GM13977 (cell line): Measurements from ENCODE around the gene TRAPPC10.

Experiments used
- DNase-seq: peaks from one replicate; pipeline ENCODE4 v3.0.0; 2012; ENCODE audit warnings: low spot score
- CTCF ChIP-seq: IDR thresholded peaks from 2 replicates; pipeline ENCODE4 v1.5.1; 2012; ENCODE audit warnings: mild to moderate bottlenecking, control low read depth; ENCODE audit not compliant: insufficient read depth; ENCODE audit errors: extremely low read depth, missing control alignments
- in situ Hi-C: fragments of 300-500 bp; cut with MboI; formaldehyde crosslinking; loops from one replicate; pipeline ENCODE4 v1.12.0; 2022; ENCODE audit warnings: low sequenced_read_pairs, low pct_unique_long_range_greater_than_20kb, mixed read lengths, inconsistent platforms; ENCODE audit not compliant: unreplicated experiment

The TRAPPC10 gene

GRCh38 chr21:44039828-44040227 lies 27.7 kb downstream of the TRAPPC10 start:
- no peak for DNase-seq
- TF ChIP-seq CTCF: no peak
- in situ Hi-C loops: no loop called here

GRCh38 chr21:44043613-44044012 lies 31.5 kb downstream of the TRAPPC10 start:
- no peak for TF ChIP-seq CTCF
- no peak for DNase-seq
- in situ Hi-C loops: no loop called here

- no peak for DNase-seq
- in situ Hi-C loops: no loop called here
- TF ChIP-seq CTCF: no peak
These were observed 34.6 kb downstream of the TRAPPC10 start for GRCh38 chr21:44046734-44047133.

- in situ Hi-C loops: no loop called here
- DNase-seq: no peak
- no peak for TF ChIP-seq CTCF
These were observed 36.0 kb downstream of the TRAPPC10 start for GRCh38 chr21:44047996-44048560.

- in situ Hi-C loops: no loop called here
- no peak for TF ChIP-seq CTCF
- DNase-seq: no peak
These were observed 37.1 kb downstream of the TRAPPC10 start for GRCh38 chr21:44049182-44049581.

GRCh38 chr21:44049606-44050005 lies 37.5 kb downstream of the TRAPPC10 start:
- no peak for TF ChIP-seq CTCF
- in situ Hi-C loops: no loop called here
- no peak for DNase-seq

- no peak for DNase-seq
- in situ Hi-C loops: no loop called here
- no peak for TF ChIP-seq CTCF
These were observed 38.2 kb downstream of the TRAPPC10 start for GRCh38 chr21:44050276-44050675.
